Measurements from ENCODE around the gene LRRC71. TPM values are rescaled to one million over a fixed set of nuclear protein-coding genes. Genes with fewer than 3 reads are reported as not detected.

LRRC71 gene
- total RNA-seq, result 1.2 TPM

DNA sequence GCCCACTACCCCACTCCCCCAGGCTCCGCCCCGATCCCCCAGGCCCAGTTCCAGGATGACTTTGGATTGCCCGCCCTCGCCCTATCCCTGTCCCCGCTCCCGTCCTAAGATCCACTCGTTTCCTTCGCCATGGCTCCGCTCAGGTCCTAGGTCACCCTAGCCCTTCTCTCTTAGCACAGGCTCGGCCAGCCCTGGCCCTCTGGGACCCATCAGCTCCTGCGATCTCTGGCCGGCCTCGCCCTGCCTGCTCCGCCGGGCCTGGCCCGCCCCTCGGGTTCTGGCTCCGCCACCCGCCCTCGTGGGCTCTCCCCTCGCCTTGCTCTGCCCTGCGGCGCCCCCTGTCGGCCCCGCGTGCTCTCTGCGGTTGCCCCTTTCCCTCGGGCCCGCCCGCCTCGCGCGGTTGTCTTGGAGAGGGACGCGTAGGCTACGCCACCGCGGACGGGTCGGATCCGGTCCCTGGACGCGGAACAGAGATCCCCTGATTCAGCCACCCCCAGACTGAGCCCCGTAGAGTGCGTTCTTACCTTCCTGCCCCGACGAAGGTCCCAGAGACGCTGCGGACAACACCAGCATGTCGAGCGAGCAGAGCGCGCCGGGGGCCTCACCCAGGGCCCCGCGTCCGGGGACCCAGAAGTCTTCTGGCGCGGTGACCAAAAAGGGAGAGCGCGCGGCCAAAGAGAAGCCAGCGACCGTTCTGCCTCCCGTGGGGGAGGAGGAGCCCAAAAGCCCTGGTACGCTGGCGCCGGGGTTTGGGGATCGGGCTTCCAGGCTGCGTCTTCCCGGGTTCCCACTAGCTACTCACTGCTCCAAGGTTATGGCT is at the start of gene LRRC71:
Gene LRRC71, plus strand, starts transcription at position 400 of the 820 bp plus-strand sequence. Its CDS starts 172 bp downstream, at position 572.

DNA sequence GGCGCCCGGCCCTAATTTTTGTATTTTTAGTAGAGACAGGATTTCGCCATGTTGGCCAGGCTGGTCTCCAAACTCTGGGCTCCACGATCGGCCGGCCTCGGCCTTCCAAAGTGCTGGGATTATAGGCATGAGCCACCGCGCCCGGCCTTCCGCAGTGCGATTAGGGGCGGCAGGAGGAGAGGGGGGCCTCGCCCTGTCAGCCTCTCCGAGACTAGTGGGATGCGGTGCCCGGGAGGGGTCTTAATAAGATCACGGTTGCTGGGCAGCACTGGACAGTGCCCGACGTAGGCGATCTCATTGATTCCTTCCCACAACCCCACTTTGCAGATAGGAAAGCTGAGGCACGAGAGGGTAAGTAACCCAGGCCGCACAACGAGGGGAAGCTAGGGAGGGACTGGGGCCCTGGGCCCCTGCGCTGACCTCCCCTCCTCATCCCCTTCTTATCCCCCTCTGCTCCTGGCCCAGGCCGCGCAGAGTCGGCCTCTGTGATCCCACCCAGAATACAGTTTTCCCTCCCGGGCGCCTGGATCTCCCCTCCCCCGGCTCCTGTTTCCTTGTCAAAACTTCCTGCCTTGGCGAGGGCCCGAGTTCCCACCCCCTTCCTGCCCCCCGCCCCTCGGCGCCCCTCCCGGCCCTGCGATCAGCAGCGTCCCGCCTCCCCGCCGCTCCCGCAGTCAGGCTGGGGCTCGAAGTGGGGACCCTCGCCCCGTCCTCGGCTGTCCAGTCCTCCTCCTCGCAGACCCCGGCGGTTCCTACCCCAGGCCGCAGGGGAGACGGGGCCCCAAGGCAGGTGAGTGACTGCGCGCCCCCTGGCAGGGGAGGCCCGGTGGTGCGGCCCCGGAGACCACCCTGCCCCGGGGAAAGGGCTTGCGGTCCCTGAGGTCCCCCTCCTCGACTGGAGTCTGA is 27.1 kb upstream of the LRRC71 start, which contains the start of gene PEAR1:
Gene PEAR1, plus strand, starts transcription at position 671 of the 906 bp plus-strand sequence. CDS start 10,209 bp downstream, outside the sequence.

Small RNA genes within 50 kb of the gene (small RNA-seq; reads per million reads assigned to genes)
- not detected for gene MIR765

Other genes starting within 250 kb of the LRRC71 start
- gene NES, start 243.2 kb upstream of the LRRC71 start, total RNA-seq, result 48.7 TPM
- 8.8 TPM for gene CRABP2, start 215.0 kb upstream of the LRRC71 start, total RNA-seq
- 7.2 TPM for gene METTL25B, start 192.2 kb upstream of the LRRC71 start, total RNA-seq
- 15.7 TPM for gene ISG20L2, start 191.9 kb upstream of the LRRC71 start, total RNA-seq
- gene MRPL24, start 179.5 kb upstream of the LRRC71 start, total RNA-seq, result 21.5 TPM
- 62.7 TPM for gene HDGF, start 169.0 kb upstream of the LRRC71 start, total RNA-seq
- 28.1 TPM for gene PRCC, start 153.1 kb upstream of the LRRC71 start, total RNA-seq
- not detected for gene SH2D2A, start 103.8 kb upstream of the LRRC71 start, total RNA-seq
- gene INSRR, start 61.5 kb upstream of the LRRC71 start, total RNA-seq, result 0.46 TPM
- 6.2 TPM for gene NTRK1, start 59.8 kb upstream of the LRRC71 start, total RNA-seq
- gene PEAR1, start 26.9 kb upstream of the LRRC71 start, total RNA-seq, result 0.92 TPM
- 48.7 TPM for gene ARHGEF11, start 125.1 kb downstream of the LRRC71 start, total RNA-seq
- 0.23 TPM for gene ETV3L, start 179.2 kb downstream of the LRRC71 start, total RNA-seq
- 18.9 TPM for gene ETV3, start 217.8 kb downstream of the LRRC71 start, total RNA-seq